WERI-Rb-1 (cell line): Measurements from ENCODE around the gene RALGAPB.

ENCODE experiments used
- DNase-seq: peaks from one replicate; pipeline ENCODE4 v3.0.0-alpha.2; 2020
- H3K27ac ChIP-seq: fragments of 250-450 bp; sonication (Bioruptor Pico); 2 replicates; pipeline ENCODE4 v1.5.1; 2020; ENCODE audit warnings: mild to moderate bottlenecking, moderate library complexity
- H3K27me3 ChIP-seq: fragments of 250-450 bp; sonication (Bioruptor Pico); 2 replicates; pipeline ENCODE4 v1.5.1; 2021; ENCODE audit warnings: mild to moderate bottlenecking, low read depth, moderate library complexity; ENCODE audit not compliant: insufficient read depth, severe bottlenecking
- H3K36me3 ChIP-seq: fragments of 250-450 bp; sonication (Bioruptor Pico); 2 replicates; pipeline ENCODE4 v1.5.1; 2020; ENCODE audit warnings: mild to moderate bottlenecking, moderate library complexity
- H3K4me3 ChIP-seq: 2 replicates; pipeline ENCODE4 v1.5.1; 2011; ENCODE audit warnings: low read depth, mild to moderate bottlenecking, control low read depth, low read length
- H3K9me3 ChIP-seq: fragments of 250-450 bp; sonication (Bioruptor Pico); 2 replicates; pipeline ENCODE4 v1.5.1; 2021; ENCODE audit warnings: mild to moderate bottlenecking, moderate library complexity; ENCODE audit not compliant: severe bottlenecking
- TF ChIP-seq, protein P1 (sequence below): IDR thresholded peaks from 2 replicates; pipeline ENCODE4 v1.5.1; 2011; ENCODE audit warnings: low read depth, mild to moderate bottlenecking, control low read depth, inconsistent platforms, low read length

Gene RALGAPB

DNA sequence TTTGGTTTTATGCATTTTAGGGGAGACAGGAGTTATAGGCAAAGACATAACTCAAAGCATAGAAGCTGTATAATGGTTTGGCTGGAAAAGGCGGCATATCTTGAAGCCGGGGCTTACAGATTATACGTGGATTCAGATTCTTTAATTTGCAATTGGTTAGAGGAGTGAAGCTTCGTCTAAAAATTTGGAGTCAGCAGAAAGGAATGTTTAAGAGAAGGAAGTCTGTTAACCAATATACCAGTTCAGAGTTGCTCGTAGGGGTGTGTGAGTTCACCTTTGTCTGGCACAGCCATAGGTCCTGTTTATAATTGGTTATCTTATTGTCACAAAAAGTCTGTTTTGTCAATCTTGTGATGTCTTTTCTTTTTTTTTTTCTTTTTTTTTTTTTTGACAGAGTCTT is 137.9 kb downstream of the RALGAPB start:
- H3K36me3 ChIP-seq: no peaks in the 10 kb centered on the region
- H3K4me3 ChIP-seq: no peak overlapping the region
- H3K9me3 ChIP-seq: no peaks in the 10 kb centered on the region
- no peak overlapping the region for H3K27ac ChIP-seq
- no peak for DNase-seq
- H3K27me3 ChIP-seq: no peaks in the 10 kb centered on the region
- TF ChIP-seq, protein P1, sequence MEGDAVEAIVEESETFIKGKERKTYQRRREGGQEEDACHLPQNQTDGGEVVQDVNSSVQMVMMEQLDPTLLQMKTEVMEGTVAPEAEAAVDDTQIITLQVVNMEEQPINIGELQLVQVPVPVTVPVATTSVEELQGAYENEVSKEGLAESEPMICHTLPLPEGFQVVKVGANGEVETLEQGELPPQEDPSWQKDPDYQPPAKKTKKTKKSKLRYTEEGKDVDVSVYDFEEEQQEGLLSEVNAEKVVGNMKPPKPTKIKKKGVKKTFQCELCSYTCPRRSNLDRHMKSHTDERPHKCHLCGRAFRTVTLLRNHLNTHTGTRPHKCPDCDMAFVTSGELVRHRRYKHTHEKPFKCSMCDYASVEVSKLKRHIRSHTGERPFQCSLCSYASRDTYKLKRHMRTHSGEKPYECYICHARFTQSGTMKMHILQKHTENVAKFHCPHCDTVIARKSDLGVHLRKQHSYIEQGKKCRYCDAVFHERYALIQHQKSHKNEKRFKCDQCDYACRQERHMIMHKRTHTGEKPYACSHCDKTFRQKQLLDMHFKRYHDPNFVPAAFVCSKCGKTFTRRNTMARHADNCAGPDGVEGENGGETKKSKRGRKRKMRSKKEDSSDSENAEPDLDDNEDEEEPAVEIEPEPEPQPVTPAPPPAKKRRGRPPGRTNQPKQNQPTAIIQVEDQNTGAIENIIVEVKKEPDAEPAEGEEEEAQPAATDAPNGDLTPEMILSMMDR: no peak

DNA sequence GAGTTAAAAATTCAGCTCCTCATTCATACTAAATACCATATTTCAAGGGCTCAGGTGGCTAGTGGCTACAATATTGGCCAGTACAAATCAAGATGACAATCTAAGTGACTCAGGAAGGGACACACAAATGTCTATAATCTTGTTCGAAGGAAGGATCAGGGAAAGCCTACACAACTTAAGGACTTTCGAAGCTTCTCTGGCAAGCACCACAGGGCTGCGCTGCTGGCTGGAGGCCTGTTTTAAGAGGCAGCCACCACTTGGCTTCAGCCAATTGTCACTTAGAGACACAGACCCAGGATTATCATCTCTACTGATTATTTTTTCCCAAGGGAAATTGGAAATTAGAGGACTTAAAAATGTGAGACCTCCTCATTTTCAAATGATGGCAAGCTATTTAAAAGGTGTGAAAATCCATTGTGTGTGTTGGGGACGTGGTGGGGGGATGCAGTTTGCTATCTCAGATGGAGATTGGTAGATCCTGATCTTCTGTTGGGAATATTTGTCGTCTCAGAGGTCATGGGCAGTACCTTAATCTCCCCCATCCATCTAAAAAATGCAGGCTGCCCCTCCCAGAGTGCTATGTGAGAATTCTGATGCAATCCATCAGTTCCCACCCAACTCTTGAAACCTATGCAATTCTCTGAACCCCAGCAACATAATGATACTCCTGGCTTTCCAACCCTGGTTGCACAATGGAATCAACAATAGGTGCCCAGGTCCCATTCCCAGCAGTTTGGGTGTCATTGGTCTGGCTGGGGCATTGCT is 140.3 kb downstream of the RALGAPB start:
- no peaks in the 10 kb centered on the region for H3K36me3 ChIP-seq
- TF ChIP-seq, protein P1: no peak
- H3K9me3 ChIP-seq: no peaks in the 10 kb centered on the region
- no peak overlapping the region for H3K27ac ChIP-seq
- no peak overlapping the region for H3K4me3 ChIP-seq
- H3K27me3 ChIP-seq: no peaks in the 10 kb centered on the region
- DNase-seq: no peak

DNA sequence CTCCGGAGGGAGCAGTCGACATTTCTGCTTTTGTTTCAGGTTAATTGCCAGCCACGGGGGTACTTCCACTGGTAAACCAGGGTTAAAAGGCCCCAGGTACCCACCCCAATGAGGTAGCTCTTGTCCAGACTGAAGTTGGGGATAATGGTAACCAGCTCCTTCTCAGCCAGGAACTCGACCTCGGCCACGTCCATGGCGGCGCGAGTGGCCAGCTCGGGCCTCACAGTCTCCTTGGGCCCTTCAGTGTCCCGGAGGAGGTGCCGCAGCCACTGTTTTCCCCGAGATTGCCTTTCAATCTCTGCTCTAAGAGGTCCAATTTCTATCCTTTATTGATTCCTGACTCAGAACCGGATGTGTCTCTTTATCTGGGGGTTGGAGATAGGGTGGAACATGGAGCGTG is 142.6 kb downstream of the RALGAPB start:
- Histone ChIP-seq H3K36me3 (no peaks in the 10 kb centered on the region), H3K27me3 (no peaks in the 10 kb centered on the region), H3K4me3 (no peak overlapping the region), H3K9me3 (no peaks in the 10 kb centered on the region), H3K27ac (no peak overlapping the region)
- TF ChIP-seq, protein P1: no peak
- no peak for DNase-seq

DNA sequence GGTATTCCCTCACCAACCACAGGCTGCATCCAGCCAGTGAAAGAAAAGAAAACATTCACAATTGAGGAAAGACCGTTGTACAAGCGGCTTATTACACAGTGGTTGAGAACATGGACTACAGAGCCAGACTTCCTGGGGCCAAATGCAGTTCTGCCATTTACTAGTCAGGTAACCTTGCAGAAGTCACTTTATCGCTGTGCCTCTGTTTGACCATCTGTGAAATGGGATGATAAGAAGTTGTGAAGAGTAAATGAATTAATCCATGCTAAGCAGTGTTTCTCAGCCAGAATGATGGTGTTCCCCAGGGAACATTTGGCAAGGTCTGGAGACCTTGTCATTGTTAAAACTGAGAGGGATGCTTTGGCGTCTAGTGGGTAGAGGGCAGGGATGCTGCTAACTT is 143.8 kb downstream of the RALGAPB start:
- no peak for DNase-seq
- Histone ChIP-seq H3K27ac (no peak overlapping the region), H3K9me3 (no peaks in the 10 kb centered on the region), H3K4me3 (no peak overlapping the region), H3K36me3 (no peaks in the 10 kb centered on the region), H3K27me3 (no peaks in the 10 kb centered on the region)
- TF ChIP-seq, protein P1: no peak

DNA sequence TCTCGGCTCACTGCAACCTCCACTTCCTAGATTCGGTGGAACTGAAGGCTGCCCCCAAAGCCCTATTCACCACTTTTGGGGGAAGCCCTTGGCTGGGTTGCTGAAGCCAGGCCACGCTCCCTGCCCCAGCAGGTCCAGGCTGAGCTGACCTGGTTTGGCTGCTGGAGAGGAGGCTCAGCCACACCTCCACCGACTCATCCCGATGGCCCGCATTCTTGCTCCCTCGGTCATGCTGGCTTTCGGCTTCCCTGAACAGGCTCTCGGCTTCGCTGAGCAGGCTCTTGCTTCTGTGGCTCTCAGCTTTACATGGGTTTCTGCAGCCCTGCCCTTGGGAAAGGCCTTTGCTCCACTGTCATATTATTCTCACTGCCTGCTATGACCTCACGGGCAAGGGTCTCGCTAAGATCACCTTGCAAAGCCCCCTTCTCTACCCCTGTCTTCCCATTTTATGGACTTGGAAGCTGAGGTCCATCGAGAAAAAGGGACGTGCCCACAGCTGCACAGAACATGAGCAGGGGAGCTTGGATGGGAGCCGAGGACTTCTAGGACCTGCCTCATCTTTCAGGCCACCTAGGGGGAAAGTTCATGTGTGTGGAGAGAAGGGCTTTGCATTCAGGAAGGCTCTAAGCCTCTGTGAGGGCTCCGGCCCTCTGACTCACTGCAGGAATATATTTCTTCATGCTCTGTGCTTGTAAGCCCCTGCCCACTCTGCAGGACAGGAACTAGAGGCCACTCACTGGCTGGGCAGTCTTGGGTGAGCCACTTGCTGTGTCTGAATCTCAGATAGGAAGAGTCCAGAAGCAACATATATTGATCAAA is 144.6 kb downstream of the RALGAPB start:
- no peak overlapping the region for H3K4me3 ChIP-seq
- DNase-seq: no peak
- TF ChIP-seq, protein P1: no peak
- H3K27ac ChIP-seq: no peak overlapping the region
- H3K27me3 ChIP-seq: no peaks in the 10 kb centered on the region
- H3K36me3 ChIP-seq: no peaks in the 10 kb centered on the region
- no peaks in the 10 kb centered on the region for H3K9me3 ChIP-seq
